Ammon's horn (tissue), 1 donor: ENCODE results near the gene B3GALNT2.
"Not testable (repeated sequence)": the region's sequence is repeated elsewhere in the genome, so short reads cannot be mapped to it uniquely, and the experiment has no call there.

ENCODE experiments used
- DNase-seq: peaks from one replicate; pipeline ENCODE4 v3.0.0-alpha.2; 2016; ENCODE audit warnings: low spot score

Gene B3GALNT2

GRCh38 chr1:235504122-235504493 lies at the start of gene B3GALNT2:
Gene B3GALNT2 (minus strand): TSS chr1:235504452. CDS start chr1:235504252, 200 bp downstream.
- no peak for DNase-seq

- no peak for DNase-seq
Measured at GRCh38 chr1:235553112-235553551, 48.9 kb upstream of the B3GALNT2 start.

- no peak for DNase-seq
Measured at GRCh38 chr1:235552146-235552716, 48.0 kb upstream of the B3GALNT2 start.

GRCh38 chr1:235549351-235550139 lies 45.3 kb upstream of the B3GALNT2 start:
- DNase-seq, result no peak

GRCh38 chr1:235546369-235547155 lies 42.3 kb upstream of the B3GALNT2 start:
- DNase-seq, result not testable (repeated sequence)

- no peak for DNase-seq
Measured at GRCh38 chr1:235545292-235545930, 41.2 kb upstream of the B3GALNT2 start.

- DNase-seq, result not testable (repeated sequence)
Measured at GRCh38 chr1:235542845-235543244, 38.6 kb upstream of the B3GALNT2 start.

GRCh38 chr1:235533476-235534168 lies 29.4 kb upstream of the B3GALNT2 start:
- DNase-seq, result no peak

GRCh38 chr1:235532360-235532759 lies 28.1 kb upstream of the B3GALNT2 start:
- DNase-seq, result no peak

GRCh38 chr1:235527196-235527814 lies 23.1 kb upstream of the B3GALNT2 start:
- DNase-seq, result peak; percentile 45

- DNase-seq, result no peak
Measured at GRCh38 chr1:235525314-235525713, 21.1 kb upstream of the B3GALNT2 start.

- DNase-seq, result no peak
Measured at GRCh38 chr1:235516862-235517446, 12.7 kb upstream of the B3GALNT2 start.

- no peak for DNase-seq
Measured at GRCh38 chr1:235515844-235516512, 11.7 kb upstream of the B3GALNT2 start.

GRCh38 chr1:235513495-235514366 lies 9.5 kb upstream of the B3GALNT2 start:
- peak; percentile 70 for DNase-seq

GRCh38 chr1:235511470-235512240 lies 7.4 kb upstream of the B3GALNT2 start:
- DNase-seq, result no peak

- no peak for DNase-seq
Measured at GRCh38 chr1:235510823-235511222, 6.6 kb upstream of the B3GALNT2 start.

- DNase-seq, result no peak
Measured at GRCh38 chr1:235507623-235508022, 3.4 kb upstream of the B3GALNT2 start.

- DNase-seq, result peak; percentile 99
Measured at GRCh38 chr1:235504494-235505222, 406 bp upstream of the B3GALNT2 start.
